ENCODE measurements around the gene RAPGEF4.

RAPGEF4 gene

GRCh38 chr2:172928756-172929155 lies 193.1 kb downstream of the RAPGEF4 start:
- in situ Hi-C loops (cut with HindIII; ENCODE audit: low sequenced_read_pairs) = loop anchor here (25.0 kb wide), 1 partner anchor 116 kb away; no protein-coding TSS in a partner anchor

GRCh38 chr2:172929644-172930043 lies 194.0 kb downstream of the RAPGEF4 start:
- in situ Hi-C loops (cut with HindIII; ENCODE audit: low sequenced_read_pairs) = loop anchor here (25.0 kb wide), 1 partner anchor 117 kb away; no protein-coding TSS in a partner anchor

GRCh38 chr2:172930871-172931255 lies 195.2 kb downstream of the RAPGEF4 start:
- in situ Hi-C loops (cut with HindIII; ENCODE audit: low sequenced_read_pairs) = loop anchor here (25.0 kb wide), 1 partner anchor 119 kb away; no protein-coding TSS in a partner anchor

GRCh38 chr2:172931256-172931894 lies 195.7 kb downstream of the RAPGEF4 start:
- in situ Hi-C loops (cut with HindIII; ENCODE audit: low sequenced_read_pairs) = loop anchor here (25.0 kb wide), 1 partner anchor 119 kb away; no protein-coding TSS in a partner anchor

- in situ Hi-C loops (cut with HindIII; ENCODE audit: low sequenced_read_pairs) = loop anchor here (25.0 kb wide), 1 partner anchor 120 kb away; no protein-coding TSS in a partner anchor
Measured at GRCh38 chr2:172931918-172932520, 196.4 kb downstream of the RAPGEF4 start.

GRCh38 chr2:172937884-172938712 lies 202.5 kb downstream of the RAPGEF4 start:
- in situ Hi-C loops (cut with HindIII; ENCODE audit: low sequenced_read_pairs) = loop anchor here (25.0 kb wide), 1 partner anchor 126 kb away; no protein-coding TSS in a partner anchor

GRCh38 chr2:172938713-172939375 lies 203.2 kb downstream of the RAPGEF4 start:
- in situ Hi-C loops (cut with HindIII; ENCODE audit: low sequenced_read_pairs) = loop anchor here (25.0 kb wide), 1 partner anchor 127 kb away; no protein-coding TSS in a partner anchor

GRCh38 chr2:172943539-172943938 lies 207.9 kb downstream of the RAPGEF4 start:
- in situ Hi-C loops (cut with HindIII; ENCODE audit: low sequenced_read_pairs) = loop anchor here (25.0 kb wide), 1 partner anchor 131 kb away; no protein-coding TSS in a partner anchor

GRCh38 chr2:172944022-172944793 lies 208.6 kb downstream of the RAPGEF4 start:
- in situ Hi-C loops (cut with HindIII; ENCODE audit: low sequenced_read_pairs) = loop anchor here (25.0 kb wide), 1 partner anchor 132 kb away; no protein-coding TSS in a partner anchor

GRCh38 chr2:172944794-172945509 lies 209.3 kb downstream of the RAPGEF4 start:
- in situ Hi-C loops (cut with HindIII; ENCODE audit: low sequenced_read_pairs) = loop anchor here (25.0 kb wide), 1 partner anchor 133 kb away; no protein-coding TSS in a partner anchor

- in situ Hi-C loops (cut with HindIII; ENCODE audit: low sequenced_read_pairs) = loop anchor here (25.0 kb wide), 1 partner anchor 133 kb away; no protein-coding TSS in a partner anchor
Measured at GRCh38 chr2:172945510-172945850, 209.8 kb downstream of the RAPGEF4 start.

GRCh38 chr2:172947461-172948153 lies 212.0 kb downstream of the RAPGEF4 start:
- in situ Hi-C loops (cut with HindIII; ENCODE audit: low sequenced_read_pairs) = loop anchor here (25.0 kb wide), 1 partner anchor 135 kb away; no protein-coding TSS in a partner anchor

GRCh38 chr2:172949522-172949921 lies 213.9 kb downstream of the RAPGEF4 start:
- in situ Hi-C loops (cut with HindIII; ENCODE audit: low sequenced_read_pairs) = loop anchor here (25.0 kb wide), 1 partner anchor 137 kb away; no protein-coding TSS in a partner anchor

- in situ Hi-C loops (cut with HindIII; ENCODE audit: low sequenced_read_pairs) = no loop called here
Measured at GRCh38 chr2:172950565-172950964, 214.9 kb downstream of the RAPGEF4 start.

GRCh38 chr2:172951554-172951953 lies 215.9 kb downstream of the RAPGEF4 start:
- in situ Hi-C loops (cut with HindIII; ENCODE audit: low sequenced_read_pairs) = no loop called here

GRCh38 chr2:172953411-172953810 lies 217.8 kb downstream of the RAPGEF4 start:
- in situ Hi-C loops (cut with HindIII; ENCODE audit: low sequenced_read_pairs) = no loop called here

- in situ Hi-C loops (cut with HindIII; ENCODE audit: low sequenced_read_pairs) = no loop called here
Measured at GRCh38 chr2:172953970-172954852, 218.6 kb downstream of the RAPGEF4 start.

Data from endothelial cell of hepatic sinusoid (primary cell).